WTC11 (cell line): ENCODE measurements around the gene IL17RA.
"Not testable (repeated sequence)": the region's sequence is repeated elsewhere in the genome, so short reads cannot be mapped to it uniquely, and the experiment has no call there.

Experiments
- CREM ChIP-seq: sonication (generic); formaldehyde crosslinking; IDR thresholded peaks from 2 replicates; pipeline ENCODE4 v1.8.1; 2022; ENCODE audit warnings: mild to moderate bottlenecking, missing genetic modification reagents, moderate library complexity
- IRF1 ChIP-seq: sonication (generic); formaldehyde crosslinking; IDR thresholded peaks from 2 replicates; pipeline ENCODE4 v1.8.0; 2023; ENCODE audit warnings: missing genetic modification reagents
- JUN ChIP-seq: sonication (generic); formaldehyde crosslinking; IDR thresholded peaks from 2 replicates; pipeline ENCODE4 v1.8.0; 2023; ENCODE audit warnings: mild to moderate bottlenecking, missing genetic modification reagents
- MYBL2 ChIP-seq: sonication (generic); formaldehyde crosslinking; IDR thresholded peaks from 2 replicates; pipeline ENCODE4 v1.8.1; 2023; ENCODE audit warnings: mild to moderate bottlenecking, moderate library complexity, missing genetic modification reagents
- NFE2L1 ChIP-seq: sonication (generic); formaldehyde crosslinking; IDR thresholded peaks from 2 replicates; pipeline ENCODE4 v1.8.1; 2023; ENCODE audit warnings: missing genetic modification reagents
- NFYB ChIP-seq: sonication (generic); formaldehyde crosslinking; conservative IDR thresholded peaks from 2 replicates; pipeline ENCODE4 v1.8.0; 2022; ENCODE audit warnings: low read depth, missing genetic modification reagents
- NR2C2 ChIP-seq: sonication (generic); formaldehyde crosslinking; IDR thresholded peaks from 2 replicates; pipeline ENCODE4 v1.8.0; 2022; ENCODE audit warnings: mild to moderate bottlenecking, missing genetic modification reagents
- SOX15 ChIP-seq: fragments of 250-450 bp; sonication (Bioruptor Pico); IDR thresholded peaks from 2 replicates; pipeline ENCODE4 v1.9.0; 2021; ENCODE audit warnings: mild to moderate bottlenecking
- SP1 ChIP-seq: sonication (generic); formaldehyde crosslinking; conservative IDR thresholded peaks from 2 replicates; pipeline ENCODE4 v1.8.1; 2022; ENCODE audit warnings: missing genetic modification reagents
- TF ChIP-seq, protein P1 (sequence below): sonication (generic); formaldehyde crosslinking; IDR thresholded peaks from 2 replicates; pipeline ENCODE4 v1.8.1; 2023; ENCODE audit warnings: mild to moderate bottlenecking, missing genetic modification reagents, borderline replicate concordance
- TF ChIP-seq, protein P2 (sequence below): fragments of 200-600 bp; IDR thresholded peaks from 2 replicates; pipeline ENCODE4 v1.8.0; 2022; ENCODE audit warnings: antibody characterized with exemption
- TF ChIP-seq, protein P3 (sequence below): sonication (generic); formaldehyde crosslinking; IDR thresholded peaks from 2 replicates; pipeline ENCODE4 v1.8.0; 2022; ENCODE audit warnings: missing genetic modification reagents
- TF ChIP-seq, protein P4 (sequence below): sonication (generic); formaldehyde crosslinking; IDR thresholded peaks from 2 replicates; pipeline ENCODE4 v1.8.1; 2023; ENCODE audit warnings: mild to moderate bottlenecking, missing genetic modification reagents, moderate library complexity

- TF ChIP-seq, protein P1, sequence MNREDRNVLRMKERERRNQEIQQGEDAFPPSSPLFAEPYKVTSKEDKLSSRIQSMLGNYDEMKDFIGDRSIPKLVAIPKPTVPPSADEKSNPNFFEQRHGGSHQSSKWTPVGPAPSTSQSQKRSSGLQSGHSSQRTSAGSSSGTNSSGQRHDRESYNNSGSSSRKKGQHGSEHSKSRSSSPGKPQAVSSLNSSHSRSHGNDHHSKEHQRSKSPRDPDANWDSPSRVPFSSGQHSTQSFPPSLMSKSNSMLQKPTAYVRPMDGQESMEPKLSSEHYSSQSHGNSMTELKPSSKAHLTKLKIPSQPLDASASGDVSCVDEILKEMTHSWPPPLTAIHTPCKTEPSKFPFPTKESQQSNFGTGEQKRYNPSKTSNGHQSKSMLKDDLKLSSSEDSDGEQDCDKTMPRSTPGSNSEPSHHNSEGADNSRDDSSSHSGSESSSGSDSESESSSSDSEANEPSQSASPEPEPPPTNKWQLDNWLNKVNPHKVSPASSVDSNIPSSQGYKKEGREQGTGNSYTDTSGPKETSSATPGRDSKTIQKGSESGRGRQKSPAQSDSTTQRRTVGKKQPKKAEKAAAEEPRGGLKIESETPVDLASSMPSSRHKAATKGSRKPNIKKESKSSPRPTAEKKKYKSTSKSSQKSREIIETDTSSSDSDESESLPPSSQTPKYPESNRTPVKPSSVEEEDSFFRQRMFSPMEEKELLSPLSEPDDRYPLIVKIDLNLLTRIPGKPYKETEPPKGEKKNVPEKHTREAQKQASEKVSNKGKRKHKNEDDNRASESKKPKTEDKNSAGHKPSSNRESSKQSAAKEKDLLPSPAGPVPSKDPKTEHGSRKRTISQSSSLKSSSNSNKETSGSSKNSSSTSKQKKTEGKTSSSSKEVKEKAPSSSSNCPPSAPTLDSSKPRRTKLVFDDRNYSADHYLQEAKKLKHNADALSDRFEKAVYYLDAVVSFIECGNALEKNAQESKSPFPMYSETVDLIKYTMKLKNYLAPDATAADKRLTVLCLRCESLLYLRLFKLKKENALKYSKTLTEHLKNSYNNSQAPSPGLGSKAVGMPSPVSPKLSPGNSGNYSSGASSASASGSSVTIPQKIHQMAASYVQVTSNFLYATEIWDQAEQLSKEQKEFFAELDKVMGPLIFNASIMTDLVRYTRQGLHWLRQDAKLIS (CRISPR knock-in tag): not testable (repeated sequence)
- TF ChIP-seq, protein P2, sequence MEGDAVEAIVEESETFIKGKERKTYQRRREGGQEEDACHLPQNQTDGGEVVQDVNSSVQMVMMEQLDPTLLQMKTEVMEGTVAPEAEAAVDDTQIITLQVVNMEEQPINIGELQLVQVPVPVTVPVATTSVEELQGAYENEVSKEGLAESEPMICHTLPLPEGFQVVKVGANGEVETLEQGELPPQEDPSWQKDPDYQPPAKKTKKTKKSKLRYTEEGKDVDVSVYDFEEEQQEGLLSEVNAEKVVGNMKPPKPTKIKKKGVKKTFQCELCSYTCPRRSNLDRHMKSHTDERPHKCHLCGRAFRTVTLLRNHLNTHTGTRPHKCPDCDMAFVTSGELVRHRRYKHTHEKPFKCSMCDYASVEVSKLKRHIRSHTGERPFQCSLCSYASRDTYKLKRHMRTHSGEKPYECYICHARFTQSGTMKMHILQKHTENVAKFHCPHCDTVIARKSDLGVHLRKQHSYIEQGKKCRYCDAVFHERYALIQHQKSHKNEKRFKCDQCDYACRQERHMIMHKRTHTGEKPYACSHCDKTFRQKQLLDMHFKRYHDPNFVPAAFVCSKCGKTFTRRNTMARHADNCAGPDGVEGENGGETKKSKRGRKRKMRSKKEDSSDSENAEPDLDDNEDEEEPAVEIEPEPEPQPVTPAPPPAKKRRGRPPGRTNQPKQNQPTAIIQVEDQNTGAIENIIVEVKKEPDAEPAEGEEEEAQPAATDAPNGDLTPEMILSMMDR: not testable (repeated sequence)
- not testable (repeated sequence) for TF ChIP-seq CREM (CRISPR knock-in tag); NFYB (CRISPR knock-in tag); NFE2L1 (CRISPR knock-in tag); NR2C2; MYBL2; SOX15 (CRISPR knock-in tag); SP1 (CRISPR knock-in tag); JUN; IRF1 (CRISPR knock-in tag)
- TF ChIP-seq, protein P3, sequence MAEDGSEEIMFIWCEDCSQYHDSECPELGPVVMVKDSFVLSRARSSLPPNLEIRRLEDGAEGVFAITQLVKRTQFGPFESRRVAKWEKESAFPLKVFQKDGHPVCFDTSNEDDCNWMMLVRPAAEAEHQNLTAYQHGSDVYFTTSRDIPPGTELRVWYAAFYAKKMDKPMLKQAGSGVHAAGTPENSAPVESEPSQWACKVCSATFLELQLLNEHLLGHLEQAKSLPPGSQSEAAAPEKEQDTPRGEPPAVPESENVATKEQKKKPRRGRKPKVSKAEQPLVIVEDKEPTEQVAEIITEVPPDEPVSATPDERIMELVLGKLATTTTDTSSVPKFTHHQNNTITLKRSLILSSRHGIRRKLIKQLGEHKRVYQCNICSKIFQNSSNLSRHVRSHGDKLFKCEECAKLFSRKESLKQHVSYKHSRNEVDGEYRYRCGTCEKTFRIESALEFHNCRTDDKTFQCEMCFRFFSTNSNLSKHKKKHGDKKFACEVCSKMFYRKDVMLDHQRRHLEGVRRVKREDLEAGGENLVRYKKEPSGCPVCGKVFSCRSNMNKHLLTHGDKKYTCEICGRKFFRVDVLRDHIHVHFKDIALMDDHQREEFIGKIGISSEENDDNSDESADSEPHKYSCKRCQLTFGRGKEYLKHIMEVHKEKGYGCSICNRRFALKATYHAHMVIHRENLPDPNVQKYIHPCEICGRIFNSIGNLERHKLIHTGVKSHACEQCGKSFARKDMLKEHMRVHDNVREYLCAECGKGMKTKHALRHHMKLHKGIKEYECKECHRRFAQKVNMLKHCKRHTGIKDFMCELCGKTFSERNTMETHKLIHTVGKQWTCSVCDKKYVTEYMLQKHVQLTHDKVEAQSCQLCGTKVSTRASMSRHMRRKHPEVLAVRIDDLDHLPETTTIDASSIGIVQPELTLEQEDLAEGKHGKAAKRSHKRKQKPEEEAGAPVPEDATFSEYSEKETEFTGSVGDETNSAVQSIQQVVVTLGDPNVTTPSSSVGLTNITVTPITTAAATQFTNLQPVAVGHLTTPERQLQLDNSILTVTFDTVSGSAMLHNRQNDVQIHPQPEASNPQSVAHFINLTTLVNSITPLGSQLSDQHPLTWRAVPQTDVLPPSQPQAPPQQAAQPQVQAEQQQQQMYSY (CRISPR knock-in tag): not testable (repeated sequence)
- TF ChIP-seq, protein P4, sequence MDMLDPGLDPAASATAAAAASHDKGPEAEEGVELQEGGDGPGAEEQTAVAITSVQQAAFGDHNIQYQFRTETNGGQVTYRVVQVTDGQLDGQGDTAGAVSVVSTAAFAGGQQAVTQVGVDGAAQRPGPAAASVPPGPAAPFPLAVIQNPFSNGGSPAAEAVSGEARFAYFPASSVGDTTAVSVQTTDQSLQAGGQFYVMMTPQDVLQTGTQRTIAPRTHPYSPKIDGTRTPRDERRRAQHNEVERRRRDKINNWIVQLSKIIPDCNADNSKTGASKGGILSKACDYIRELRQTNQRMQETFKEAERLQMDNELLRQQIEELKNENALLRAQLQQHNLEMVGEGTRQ (CRISPR knock-in tag): not testable (repeated sequence)
Measured at GRCh38 chr22:17147458-17147857, 62.7 kb downstream of the IL17RA start.
